ENCODE results near the gene SCN3B.

SCN3B gene

GRCh38 chr11:123594188-123594901 lies 60.1 kb downstream of the SCN3B start:
- no peak for DNase-seq

GRCh38 chr11:123593570-123593969 lies 60.9 kb downstream of the SCN3B start:
- no peak for DNase-seq

DNA sequence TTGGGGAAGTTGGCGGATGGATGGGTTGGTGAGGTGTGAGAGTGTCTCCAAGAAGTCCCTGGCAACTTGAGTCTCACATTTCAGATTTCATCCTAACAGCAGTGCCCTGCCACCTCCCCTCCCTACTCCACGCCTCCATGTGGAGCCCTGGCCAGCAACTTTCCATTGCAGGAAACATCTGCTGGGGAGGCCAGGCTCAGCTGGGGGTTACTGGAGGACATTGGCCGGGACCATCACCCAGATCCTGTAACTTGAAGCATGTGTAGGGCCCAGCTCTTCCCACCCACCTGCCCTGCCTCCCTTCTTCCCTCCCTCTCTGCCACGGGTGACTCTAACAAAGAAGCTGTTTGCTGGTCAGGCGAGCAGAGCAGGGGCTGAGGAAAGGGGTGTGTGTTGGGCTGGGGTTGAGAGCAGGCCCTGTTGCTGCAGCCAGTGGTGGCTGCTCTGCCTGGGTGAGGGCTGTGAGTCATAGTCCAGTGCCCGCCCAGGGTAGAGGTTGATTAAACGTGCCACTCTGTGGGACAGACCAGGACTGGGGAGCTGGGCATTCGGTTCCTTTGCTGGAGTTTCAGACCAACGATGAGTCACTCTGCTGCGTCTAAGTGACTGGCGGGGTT lies 64.0 kb downstream of the SCN3B start:
- no peak for DNase-seq

DNA sequence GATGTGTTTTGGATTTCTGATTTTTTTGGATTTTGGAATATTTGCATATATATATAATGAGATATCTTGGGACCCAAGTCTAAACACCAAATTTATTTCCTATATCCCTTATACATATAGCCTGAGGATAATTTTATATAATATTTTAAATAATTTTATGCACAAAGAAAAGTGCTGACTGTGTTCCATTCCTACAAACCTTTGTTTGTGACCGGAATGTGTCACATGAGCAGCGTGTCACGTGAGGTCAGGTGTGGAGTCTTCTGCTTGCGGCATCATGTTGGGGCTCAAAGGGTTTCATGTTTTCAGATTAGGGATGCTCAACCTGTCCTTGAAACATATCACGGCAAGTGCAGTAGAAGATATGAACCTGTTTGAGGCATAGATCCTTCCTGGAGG lies 65.6 kb downstream of the SCN3B start:
- no peak for DNase-seq

DNA sequence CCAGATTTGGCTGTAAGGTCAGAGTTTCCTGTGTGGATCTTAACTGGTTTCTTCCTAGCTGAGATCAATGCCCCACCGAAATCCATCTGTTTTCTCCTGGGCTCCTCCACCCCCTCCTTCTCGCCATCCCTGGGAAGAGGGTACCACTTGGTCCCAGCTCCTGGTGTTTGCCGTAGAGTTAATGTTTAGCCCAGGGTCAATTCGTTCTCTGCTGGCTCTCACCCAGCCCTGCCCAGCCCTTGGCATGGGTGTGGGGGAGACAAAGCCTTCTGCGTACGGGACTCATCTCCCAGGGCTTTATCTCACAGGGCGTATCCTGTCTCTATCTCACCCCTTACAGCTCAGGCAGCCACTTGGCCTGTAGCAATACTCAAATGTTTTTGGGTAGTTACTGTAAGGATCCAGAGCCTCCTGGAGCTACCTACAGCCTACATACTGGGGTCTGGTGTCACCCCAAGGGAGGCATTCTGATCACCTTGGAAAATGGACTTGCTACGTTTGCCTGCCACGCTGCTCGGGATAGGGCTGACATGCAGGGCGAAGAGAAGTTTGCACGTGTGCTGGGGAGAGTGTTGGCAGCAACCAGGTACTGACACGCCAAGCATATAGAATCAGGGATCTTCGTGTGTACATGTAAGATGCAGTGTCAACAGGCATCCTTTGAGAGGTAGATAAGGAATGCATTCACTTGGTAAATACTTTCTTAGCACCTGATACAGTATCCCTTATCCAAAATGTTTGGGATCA lies 66.1 kb downstream of the SCN3B start:
- DNase-seq, result no peak

- DNase-seq, result no peak
Observed at GRCh38 chr11:123587559-123587958, 66.9 kb downstream of the SCN3B start.

DNA sequence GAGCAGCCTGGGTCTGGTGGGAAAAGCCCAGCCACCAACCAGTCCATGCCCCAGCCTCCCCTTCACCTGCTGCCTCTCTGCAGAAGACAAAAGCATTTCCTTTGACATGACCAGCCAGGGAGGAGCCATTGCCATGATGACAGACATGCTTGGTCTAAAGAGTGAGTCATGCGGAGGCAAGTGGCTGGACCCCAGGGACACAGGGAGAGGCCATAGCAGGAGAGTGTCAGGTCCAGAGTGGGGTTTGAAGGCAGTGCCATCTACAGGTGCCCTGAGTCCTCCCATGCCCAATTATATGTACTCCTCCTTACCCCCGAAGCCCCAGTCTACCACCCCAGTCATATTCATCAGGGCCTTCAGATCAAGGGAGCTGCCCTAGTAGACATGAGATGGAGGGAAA lies 67.4 kb downstream of the SCN3B start:
- DNase-seq, result no peak

DNA sequence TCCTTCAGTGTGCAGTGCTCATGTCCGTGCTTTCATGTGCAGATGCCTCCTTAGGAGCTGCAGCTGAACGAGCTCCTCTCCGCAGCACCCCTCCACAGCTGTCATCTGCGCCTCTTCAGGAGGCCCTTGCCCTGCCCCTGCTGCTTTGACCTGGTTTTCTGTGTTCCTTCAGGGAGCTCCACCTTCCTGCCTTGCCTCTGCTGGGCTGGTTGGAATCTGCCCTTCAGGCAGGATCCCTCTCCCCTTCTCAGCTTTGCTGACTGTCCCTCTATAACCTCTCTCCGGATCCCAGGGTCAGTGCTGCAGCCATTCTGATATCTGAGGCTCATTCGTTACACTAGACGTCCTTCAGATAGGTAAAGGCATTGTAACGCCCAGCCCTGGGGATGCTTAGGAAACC lies 67.9 kb downstream of the SCN3B start:
- no peak for DNase-seq

GRCh38 chr11:123585706-123586105 lies 68.7 kb downstream of the SCN3B start:
- DNase-seq, result no peak

DNA sequence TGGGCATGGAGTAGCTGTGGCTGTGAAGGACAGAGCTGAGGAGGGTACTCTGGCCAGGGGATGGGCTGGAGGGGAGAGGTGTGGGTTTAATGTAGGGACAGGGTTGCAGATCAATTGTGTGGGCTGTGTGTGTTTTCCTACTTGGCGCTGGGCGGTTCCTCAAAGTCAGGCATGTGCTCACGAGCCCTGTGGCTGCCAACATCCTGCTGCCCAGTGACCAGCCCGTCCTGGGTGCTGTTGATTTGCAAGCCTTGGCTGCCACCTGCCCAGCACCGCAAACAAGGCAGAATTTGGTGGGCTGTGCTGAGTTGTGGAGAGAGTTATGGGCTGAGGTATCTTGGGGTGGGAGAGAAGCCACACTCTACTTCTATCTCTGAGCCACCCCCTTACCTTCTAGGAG lies 69.2 kb downstream of the SCN3B start:
- DNase-seq, result no peak

GRCh38 chr11:123584737-123585136 lies 69.7 kb downstream of the SCN3B start:
- no peak for DNase-seq

DNA sequence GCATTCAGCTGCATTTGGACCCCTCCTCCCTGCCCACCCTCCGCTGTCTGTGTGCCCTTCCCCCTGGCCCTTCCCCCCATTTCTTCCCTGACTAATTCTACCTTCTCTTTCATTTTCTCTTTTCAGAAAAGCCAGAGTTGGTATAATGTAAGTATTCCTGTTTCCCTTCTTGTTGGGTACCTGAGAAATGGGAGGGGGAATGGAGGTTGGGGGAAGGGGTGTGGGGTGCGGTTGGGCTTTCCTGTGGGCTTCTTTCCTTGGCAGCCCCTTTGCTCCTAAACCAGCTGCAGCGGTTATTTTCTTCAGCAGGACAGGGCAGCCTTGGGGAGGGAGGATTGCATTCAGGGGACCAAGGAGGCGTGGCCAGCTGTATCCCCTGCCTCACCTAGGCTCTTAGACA lies 70.2 kb downstream of the SCN3B start:
- DNase-seq, result no peak

GRCh38 chr11:123582992-123583504 lies 71.4 kb downstream of the SCN3B start:
- DNase-seq, result no peak

- DNase-seq, result no peak
Observed at GRCh38 chr11:123581651-123582399, 72.6 kb downstream of the SCN3B start.

- DNase-seq, result peak; percentile 64
Observed at GRCh38 chr11:123580557-123581275, 73.7 kb downstream of the SCN3B start.

GRCh38 chr11:123580137-123580536 lies 74.3 kb downstream of the SCN3B start:
- no peak for DNase-seq

DNA sequence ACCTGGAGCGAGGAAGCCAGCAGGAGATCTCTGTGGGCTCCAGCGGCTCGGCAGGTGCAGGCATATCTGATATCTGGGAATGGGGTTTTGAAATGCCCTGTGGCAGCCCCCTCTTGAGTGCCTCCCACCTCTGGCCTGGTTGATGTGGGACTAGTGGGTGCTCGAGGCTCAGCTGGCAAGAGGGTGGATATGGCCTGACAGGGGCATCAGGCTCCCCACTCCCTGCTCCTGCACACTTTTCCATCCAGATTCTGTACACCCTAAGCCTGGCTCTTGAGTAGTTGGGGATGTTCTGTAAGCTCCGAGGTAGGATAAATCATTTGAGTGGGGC lies 75.0 kb downstream of the SCN3B start:
- DNase-seq, result no peak

Measured in CD4-positive, alpha-beta T cell treated with Interleukin-21 for 1 hour (primary cell).